ENCODE measurements around the gene ANXA6. TPM values are rescaled to one million over a fixed set of nuclear protein-coding genes. Genes with fewer than 3 reads are reported as not detected.

The ANXA6 gene
- total RNA-seq, 1 experiment from 2014 or later = 98.7 TPM

- no peaks in the 10 kb centered on the region for H3K9me3 Mint-ChIP-seq
- H3K27ac Mint-ChIP-seq = peak overlapping the region in 1 of 3 experiments; percentile 47; a peak in 2 of 7 replicates
- H3K4me2 ChIP-seq (ENCODE audit: insufficient read depth, insufficient read length, low read length) = no peak overlapping the region
- no peak overlapping the region for H3K14ac ChIP-seq (ENCODE audit: insufficient read depth, low read length)
- H3K4me1 ChIP-seq (ENCODE audit: insufficient read depth, low read length) = no peaks in the 10 kb centered on the region
- DNase-seq = no peak
- H4K8ac ChIP-seq (replicated peaks; ENCODE audit: insufficient read length, low read depth, low read length) = no peak overlapping the region
- no peak overlapping the region for H4K5ac ChIP-seq (ENCODE audit: insufficient read length, low read depth, low read length)
- H4K91ac ChIP-seq (ENCODE audit: insufficient read length, low read depth, low read length) = no peak overlapping the region
- no peak overlapping the region for H2BK20ac ChIP-seq (ENCODE audit: low read depth, low read length, poor library complexity, severe bottlenecking)
- no peak overlapping the region for H2AFZ ChIP-seq (ENCODE audit: low read length)
- H2BK5ac ChIP-seq (ENCODE audit: insufficient read length, low read length) = no peak overlapping the region
- no peak overlapping the region for H3K27ac ChIP-seq (ENCODE audit: insufficient read length, low read depth, low read length)
- TF ChIP-seq CTCF (conservative IDR thresholded peaks at IDR 0.05) = no peak
- no peak overlapping the region for H3K18ac ChIP-seq (ENCODE audit: insufficient read length, low read depth, low read length)
- H3K79me2 ChIP-seq (ENCODE audit: insufficient read depth, low read length) = no peaks in the 10 kb centered on the region
- no peak overlapping the region for H3K4ac ChIP-seq (ENCODE audit: low read depth, low read length)
- no peaks in the 10 kb centered on the region for H3K9me3 ChIP-seq (ENCODE audit: control insufficient read depth, low read depth, low read length)
- no peak overlapping the region for H3T11ph ChIP-seq (ENCODE audit: low read length)
- H3K4me1 Mint-ChIP-seq = peaks cover 21 to 24% of the 10 kb centered on the region in 2 experiments
- no peak overlapping the region for H2AK5ac ChIP-seq (ENCODE audit: insufficient read length, low read length)
- no peaks in the 10 kb centered on the region for H4K20me1 ChIP-seq (ENCODE audit: control insufficient read depth, insufficient read depth, insufficient read length)
- H3K23me2 ChIP-seq (ENCODE audit: insufficient read length, low read depth, low read length, poor library complexity, severe bottlenecking) = no peaks in the 10 kb centered on the region
- WGBS (ENCODE audit: extremely low coverage, insufficient read length, low lambda C conversion rate) = no CpG with 5 or more reads among the region's 12 CpGs
- no peak overlapping the region for H2BK120ac ChIP-seq (ENCODE audit: low read depth, low read length, poor library complexity, severe bottlenecking)
- H3K79me1 ChIP-seq (ENCODE audit: insufficient read depth, low read depth, low read length, poor library complexity, severe bottlenecking) = no peaks in the 10 kb centered on the region
- no peak overlapping the region for H2BK15ac ChIP-seq (ENCODE audit: low read depth, low read length)
- H3K23ac ChIP-seq (ENCODE audit: insufficient read length, low read depth, low read length) = no peak overlapping the region
- H3K27me3 Mint-ChIP-seq (ENCODE audit: low read depth) = no peaks in the 10 kb centered on the region
- H3K9ac ChIP-seq (ENCODE audit: extremely low read depth, insufficient read length, low read length) = no peak overlapping the region
- H3K56ac ChIP-seq (ENCODE audit: insufficient read length, low read depth, low read length) = no peak overlapping the region
- H2BK12ac ChIP-seq (ENCODE audit: insufficient read length, low read depth, low read length) = no peak overlapping the region
- H3K27me3 ChIP-seq (ENCODE audit: insufficient read depth, low read length) = no peaks in the 10 kb centered on the region
- H3K4me3 Mint-ChIP-seq = no peak overlapping the region
- peaks cover 2 to 26% (median 24%) of the 10 kb centered on the region in 3 experiments for H3K36me3 Mint-ChIP-seq (ENCODE audit: insufficient read depth in 1 of 3, low read depth in 3 of 3)
These were observed 92.6 kb downstream of the ANXA6 start for GRCh38 chr5:151064916-151065499.
